Measurements from ENCODE around the gene SPTBN5. TPM values are rescaled to one million over a fixed set of nuclear protein-coding genes. Genes with fewer than 3 reads are reported as not detected.

The SPTBN5 gene
- total RNA-seq, 1 donor from 2014 or later: 3.2 TPM

DNA sequence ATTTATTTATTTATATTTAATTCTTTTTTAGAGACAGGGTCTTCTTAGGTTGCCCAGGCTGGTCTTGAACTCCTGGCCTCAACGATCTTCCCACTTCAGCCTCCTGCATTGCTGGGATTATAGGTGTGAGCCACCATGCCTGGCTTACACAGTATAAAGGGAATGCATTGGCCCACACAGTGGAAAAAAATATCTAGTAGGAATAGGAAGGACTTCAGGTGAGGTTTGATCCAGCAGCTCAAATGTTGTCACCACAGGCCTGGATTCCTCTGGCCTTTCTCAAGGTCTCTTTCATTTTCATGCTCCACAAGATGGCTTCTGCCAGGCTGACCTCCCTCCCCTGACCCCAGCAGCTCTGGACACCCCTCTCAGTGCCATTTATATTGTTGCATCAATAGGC, 2.1 kb upstream of the SPTBN5 start:
- Mint-ChIP-seq H3K27ac (ENCODE audit: unreplicated experiment) (no peak overlapping the region), H3K4me1 (ENCODE audit: unreplicated experiment) (peaks cover 20% of the 10 kb centered on the region), H3K36me3 (ENCODE audit: unreplicated experiment) (peaks cover 9% of the 10 kb centered on the region), H3K4me3 (ENCODE audit: unreplicated experiment) (no peak overlapping the region), H3K27me3 (ENCODE audit: unreplicated experiment) (no peaks in the 10 kb centered on the region), H3K9me3 (ENCODE audit: unreplicated experiment) (no peaks in the 10 kb centered on the region)
- no peak for DNase-seq (ENCODE audit: extremely low spot score, unreplicated experiment)
- no peak for TF ChIP-seq CTCF (IDR thresholded peaks at IDR 0.05)

GRCh38 chr15:41895491-41895890, 1.6 kb upstream of the SPTBN5 start:
- Mint-ChIP-seq H3K36me3 (ENCODE audit: unreplicated experiment) (peaks cover 9% of the 10 kb centered on the region), H3K27me3 (ENCODE audit: unreplicated experiment) (no peaks in the 10 kb centered on the region), H3K4me3 (ENCODE audit: unreplicated experiment) (peak overlapping the region; percentile 9), H3K9me3 (ENCODE audit: unreplicated experiment) (no peaks in the 10 kb centered on the region), H3K27ac (ENCODE audit: unreplicated experiment) (peak overlapping the region; percentile 77), H3K4me1 (ENCODE audit: unreplicated experiment) (peaks cover 19% of the 10 kb centered on the region)
- DNase-seq (ENCODE audit: extremely low spot score, unreplicated experiment): no peak
- TF ChIP-seq CTCF (IDR thresholded peaks at IDR 0.05): no peak

GRCh38 chr15:41894791-41895463, 1.1 kb upstream of the SPTBN5 start:
- Mint-ChIP-seq H3K9me3 (ENCODE audit: unreplicated experiment) (no peaks in the 10 kb centered on the region), H3K4me1 (ENCODE audit: unreplicated experiment) (peaks cover 19% of the 10 kb centered on the region), H3K36me3 (ENCODE audit: unreplicated experiment) (peaks cover 5% of the 10 kb centered on the region), H3K4me3 (ENCODE audit: unreplicated experiment) (peak overlapping the region; percentile 9), H3K27ac (ENCODE audit: unreplicated experiment) (peak overlapping the region; percentile 77), H3K27me3 (ENCODE audit: unreplicated experiment) (no peaks in the 10 kb centered on the region)
- DNase-seq (ENCODE audit: extremely low spot score, unreplicated experiment): no peak
- TF ChIP-seq CTCF (IDR thresholded peaks at IDR 0.05): no peak

DNA sequence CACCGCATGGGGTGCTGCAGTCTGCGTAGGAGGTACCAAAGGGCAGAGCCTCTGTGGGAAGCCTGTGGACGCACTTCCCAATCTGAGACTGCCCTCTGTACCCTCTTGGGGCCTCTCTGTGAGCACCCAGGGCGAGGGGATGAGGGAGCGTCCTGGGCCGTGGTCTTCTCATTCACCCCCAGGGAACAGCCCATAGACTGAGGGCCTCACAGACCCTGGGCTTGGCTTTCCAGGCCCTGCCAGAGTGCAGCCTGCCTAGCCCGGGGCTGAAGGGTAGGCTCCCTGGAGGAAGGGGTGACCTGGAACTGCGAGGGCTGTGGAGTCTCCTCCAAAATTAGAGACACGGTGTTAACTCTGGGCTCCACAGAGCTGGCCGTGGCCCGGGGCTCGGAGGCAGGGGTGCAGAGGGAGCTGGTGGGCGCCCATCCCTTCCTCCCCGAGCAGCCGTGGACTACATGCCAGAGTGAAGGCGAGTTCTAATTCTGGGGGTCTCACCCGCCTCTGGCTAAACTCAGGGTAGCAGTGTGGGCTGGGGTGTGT, 468 bp upstream of the SPTBN5 start:
- Mint-ChIP-seq H3K27me3 (ENCODE audit: unreplicated experiment) (no peaks in the 10 kb centered on the region), H3K4me3 (ENCODE audit: unreplicated experiment) (no peak overlapping the region), H3K4me1 (ENCODE audit: unreplicated experiment) (peaks cover 19% of the 10 kb centered on the region), H3K27ac (ENCODE audit: unreplicated experiment) (peak overlapping the region; percentile 77), H3K9me3 (ENCODE audit: unreplicated experiment) (no peaks in the 10 kb centered on the region), H3K36me3 (ENCODE audit: unreplicated experiment) (peaks cover 5% of the 10 kb centered on the region)
- DNase-seq (ENCODE audit: extremely low spot score, unreplicated experiment): no peak
- no peak for TF ChIP-seq CTCF (IDR thresholded peaks at IDR 0.05)

- H3K27me3 Mint-ChIP-seq (ENCODE audit: unreplicated experiment): no peaks in the 10 kb centered on the region
- no peak for TF ChIP-seq CTCF (IDR thresholded peaks at IDR 0.05)
- H3K4me1 Mint-ChIP-seq (ENCODE audit: unreplicated experiment): peaks cover 21% of the 10 kb centered on the region
- peaks cover 4% of the 10 kb centered on the region for H3K36me3 Mint-ChIP-seq (ENCODE audit: unreplicated experiment)
- no peak overlapping the region for H3K27ac Mint-ChIP-seq (ENCODE audit: unreplicated experiment)
- DNase-seq (ENCODE audit: extremely low spot score, unreplicated experiment): no peak
- H3K9me3 Mint-ChIP-seq (ENCODE audit: unreplicated experiment): no peaks in the 10 kb centered on the region
- no peak overlapping the region for H3K4me3 Mint-ChIP-seq (ENCODE audit: unreplicated experiment)
Observed at GRCh38 chr15:41892621-41893421, 1.0 kb downstream of the SPTBN5 start.
